Neural cell (in vitro differentiated cells): ENCODE measurements around the gene LRRC30.

Experiments used
- SMC3 ChIP-seq: fragments of 450-650 bp; conservative IDR thresholded peaks from 2 replicates; pipeline ENCODE4 v1.6.1; 2014; ENCODE audit warnings: antibody characterized with exemption, mild to moderate bottlenecking, moderate library complexity; ENCODE audit not compliant: poor library complexity
- TF ChIP-seq, protein P1 (sequence below): fragments of 450-650 bp; IDR thresholded peaks from 2 replicates; pipeline ENCODE4 v1.5.1; 2014; ENCODE audit warnings: antibody characterized with exemption, mild to moderate bottlenecking, moderate library complexity; ENCODE audit not compliant: poor library complexity, severe bottlenecking

- TF ChIP-seq SMC3 = no peak
- TF ChIP-seq, protein P1, sequence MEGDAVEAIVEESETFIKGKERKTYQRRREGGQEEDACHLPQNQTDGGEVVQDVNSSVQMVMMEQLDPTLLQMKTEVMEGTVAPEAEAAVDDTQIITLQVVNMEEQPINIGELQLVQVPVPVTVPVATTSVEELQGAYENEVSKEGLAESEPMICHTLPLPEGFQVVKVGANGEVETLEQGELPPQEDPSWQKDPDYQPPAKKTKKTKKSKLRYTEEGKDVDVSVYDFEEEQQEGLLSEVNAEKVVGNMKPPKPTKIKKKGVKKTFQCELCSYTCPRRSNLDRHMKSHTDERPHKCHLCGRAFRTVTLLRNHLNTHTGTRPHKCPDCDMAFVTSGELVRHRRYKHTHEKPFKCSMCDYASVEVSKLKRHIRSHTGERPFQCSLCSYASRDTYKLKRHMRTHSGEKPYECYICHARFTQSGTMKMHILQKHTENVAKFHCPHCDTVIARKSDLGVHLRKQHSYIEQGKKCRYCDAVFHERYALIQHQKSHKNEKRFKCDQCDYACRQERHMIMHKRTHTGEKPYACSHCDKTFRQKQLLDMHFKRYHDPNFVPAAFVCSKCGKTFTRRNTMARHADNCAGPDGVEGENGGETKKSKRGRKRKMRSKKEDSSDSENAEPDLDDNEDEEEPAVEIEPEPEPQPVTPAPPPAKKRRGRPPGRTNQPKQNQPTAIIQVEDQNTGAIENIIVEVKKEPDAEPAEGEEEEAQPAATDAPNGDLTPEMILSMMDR = no peak
These were observed 6.0 kb downstream of the LRRC30 start for GRCh38 chr18:7236933-7237332.
